HG02759 (cell line): ENCODE measurements around the gene MTTP.

Experiments used
- ATAC-seq: cut with Tn5 transposase; IDR thresholded peaks from one replicate; pipeline ENCODE4 v1.9.1; 2021; ENCODE audit warnings: mild to moderate bottlenecking, moderate library complexity; ENCODE audit not compliant: unreplicated experiment

The MTTP gene

GRCh38 chr4:99637174-99637573 is 62.5 kb downstream of the MTTP start:
- no peak for ATAC-seq

GRCh38 chr4:99640676-99641075 is 66.1 kb downstream of the MTTP start:
- ATAC-seq = no peak

- no peak for ATAC-seq
These were observed 68.3 kb downstream of the MTTP start for GRCh38 chr4:99642725-99643489.

- ATAC-seq = no peak
These were observed 69.8 kb downstream of the MTTP start for GRCh38 chr4:99644453-99644852.

- ATAC-seq = no peak
These were observed 70.4 kb downstream of the MTTP start for GRCh38 chr4:99645036-99645435.

- ATAC-seq = no peak
These were observed 71.0 kb downstream of the MTTP start for GRCh38 chr4:99645638-99646037.

GRCh38 chr4:99647071-99647470 is 72.4 kb downstream of the MTTP start:
- no peak for ATAC-seq

GRCh38 chr4:99648321-99648720 is 73.7 kb downstream of the MTTP start:
- ATAC-seq = no peak

GRCh38 chr4:99649208-99649607 is 74.6 kb downstream of the MTTP start:
- ATAC-seq = no peak

- ATAC-seq = no peak
These were observed 75.2 kb downstream of the MTTP start for GRCh38 chr4:99649778-99650177.

- ATAC-seq = no peak
These were observed 76.6 kb downstream of the MTTP start for GRCh38 chr4:99651016-99651769.

GRCh38 chr4:99651811-99652485 is 77.3 kb downstream of the MTTP start:
- no peak for ATAC-seq

GRCh38 chr4:99652596-99653436 is 78.2 kb downstream of the MTTP start:
- ATAC-seq = no peak

GRCh38 chr4:99653916-99654315 is 79.3 kb downstream of the MTTP start:
- no peak for ATAC-seq

GRCh38 chr4:99654361-99654761 is 79.7 kb downstream of the MTTP start:
- no peak for ATAC-seq

GRCh38 chr4:99655308-99656081 is 80.9 kb downstream of the MTTP start:
- no peak for ATAC-seq

GRCh38 chr4:99657798-99658197 is 83.2 kb downstream of the MTTP start, which contains the start of gene C4orf54:
Gene C4orf54 (minus strand): TSS chr4:99657828. CDS start chr4:99654648, 3,180 bp downstream.
- no peak for ATAC-seq

GRCh38 chr4:99658666-99659065 is 84.0 kb downstream of the MTTP start:
- ATAC-seq = no peak

GRCh38 chr4:99661907-99662306 is 87.3 kb downstream of the MTTP start:
- no peak for ATAC-seq

- ATAC-seq = no peak
These were observed 90.1 kb downstream of the MTTP start for GRCh38 chr4:99664716-99665115.
